Small intestine (tissue), 7 donors: ENCODE measurements around the gene RPS2. TPM values are rescaled to one million over a fixed set of nuclear protein-coding genes. Genes with fewer than 3 reads are reported as not detected.
"Not testable (repeated sequence)": the region's sequence is repeated elsewhere in the genome, so short reads cannot be mapped to it uniquely, and the experiment has no call there.

ENCODE experiments used
- DNase-seq, 2 donors: peaks; one replicate each; pipeline versions ENCODE4 v3.0.0 to v3.0.0-alpha.2; 2013
- FAIRE-seq: peaks from 2 replicates; lab custom pipeline; 2012; peaks lifted over from hg19 to GRCh38; lab: Jason Lieb, UNC
- H3K27ac ChIP-seq, 3 donors: one replicate each; pipeline ENCODE4 v1.5.1; 2013; ENCODE audit warnings: low read length in 2 of 3, mild to moderate bottlenecking in 2 of 3, control low read depth in 1 of 3, inconsistent platforms in 1 of 3, low read depth in 1 of 3, moderate library complexity in 1 of 3
- H3K27me3 ChIP-seq, 3 donors: one replicate each; pipeline ENCODE4 v1.6.1; 2013; ENCODE audit warnings: low read length in 3 of 3, inconsistent platforms in 1 of 3; ENCODE audit not compliant: control insufficient read depth in 3 of 3, insufficient read depth in 3 of 3
- H3K36me3 ChIP-seq, 3 donors: one replicate each; pipeline ENCODE4 v1.6.1; 2013; ENCODE audit warnings: low read length in 3 of 3, inconsistent platforms in 1 of 3, low read depth in 1 of 3, mild to moderate bottlenecking in 1 of 3, moderate library complexity in 1 of 3; ENCODE audit not compliant: control insufficient read depth in 3 of 3, insufficient read depth in 2 of 3
- H3K4me1 ChIP-seq, 3 donors: one replicate each; pipeline ENCODE4 v1.6.1; 2013; ENCODE audit warnings: low read length in 2 of 3, inconsistent platforms in 1 of 3, low read depth in 1 of 3, mild to moderate bottlenecking in 1 of 3, moderate library complexity in 1 of 3; ENCODE audit not compliant: control insufficient read depth in 3 of 3, insufficient read depth in 2 of 3
- H3K4me3 ChIP-seq, 3 donors: one replicate each; pipeline ENCODE4 v1.5.1; 2013; ENCODE audit warnings: low read length in 3 of 3, control low read depth in 1 of 3, inconsistent platforms in 1 of 3, low read depth in 1 of 3, mild to moderate bottlenecking in 1 of 3, moderate library complexity in 1 of 3
- H3K9me3 ChIP-seq, 2 donors: one replicate each; pipeline ENCODE4 v1.6.1; 2013; ENCODE audit warnings: low read depth in 1 of 2, low read length in 1 of 2; ENCODE audit not compliant: control insufficient read depth in 2 of 2, insufficient read depth in 1 of 2
- WGBS, 3 donors: extraction: QIAGEN DNeasy Blood & Tissue Kit; methylation state at CpG; one replicate each; pipeline ENCODE4 v1.1.7; 2013; 5-methylcytosine and 5-hydroxymethylcytosine counted together
- polyA plus RNA-seq, 4 donors: library from polyadenylated mRNA; stranded (reverse) in 3 of 4; unstranded in 1 of 4; fragments of 200-250 nt in 3 of 4; fragments of 120-200 nt in 1 of 4; gene quantifications; one replicate each; pipeline versions ENCODE4 v1.2.1 to v1.2.3, GENCODE V29; 2013
- donor health status: healthy with polysubstance abuse.
- donor health status: control.
- donor health status: control.
- donor health status: Bipolar disorder and iron deficiency.
- donor health status: healthy.

The RPS2 gene
- polyA plus RNA-seq, 4 donors = 1,075 to 4,112 (median 2,558) TPM

DNA sequence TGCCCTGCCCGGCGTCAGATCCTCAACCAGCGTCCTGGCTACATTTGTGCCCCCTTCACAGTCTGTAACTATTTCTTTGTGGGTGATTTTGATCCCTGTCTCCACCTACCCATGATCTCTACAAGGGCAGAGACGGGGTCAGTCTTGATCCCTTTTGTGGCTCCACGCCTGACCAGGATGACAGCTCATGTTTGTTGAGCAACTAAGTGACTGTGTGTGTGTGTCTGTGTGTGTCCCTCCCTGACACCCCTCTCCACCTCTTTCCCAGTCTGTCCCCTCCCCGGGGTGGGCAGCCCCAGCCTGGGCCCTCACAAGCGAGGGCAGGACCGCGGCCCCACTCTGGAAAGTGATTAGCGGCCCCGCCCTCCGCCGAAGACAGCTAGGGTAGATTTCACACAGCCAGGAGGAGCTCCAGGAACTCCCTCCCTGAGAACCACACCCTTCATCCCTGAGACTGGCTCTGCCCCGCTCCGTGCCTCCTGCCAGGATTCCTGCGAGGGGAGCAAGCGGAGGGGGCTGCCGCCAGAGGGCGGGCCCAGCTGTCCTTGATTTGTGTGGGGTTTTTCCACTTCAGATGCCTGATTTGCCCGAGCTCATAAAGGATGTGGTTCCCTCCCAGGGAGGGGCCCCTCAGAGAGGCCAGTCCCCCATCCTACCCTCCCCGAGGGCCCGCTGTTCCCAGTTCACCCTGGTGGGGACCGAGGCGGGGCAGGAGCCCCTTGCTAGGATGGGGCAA lies 41.2 kb downstream of the RPS2 start:
- no peak for FAIRE-seq
- H3K27me3 ChIP-seq = peaks cover 0 to 52% (median 22%) of the 10 kb centered on the region in 3 donors

DNA sequence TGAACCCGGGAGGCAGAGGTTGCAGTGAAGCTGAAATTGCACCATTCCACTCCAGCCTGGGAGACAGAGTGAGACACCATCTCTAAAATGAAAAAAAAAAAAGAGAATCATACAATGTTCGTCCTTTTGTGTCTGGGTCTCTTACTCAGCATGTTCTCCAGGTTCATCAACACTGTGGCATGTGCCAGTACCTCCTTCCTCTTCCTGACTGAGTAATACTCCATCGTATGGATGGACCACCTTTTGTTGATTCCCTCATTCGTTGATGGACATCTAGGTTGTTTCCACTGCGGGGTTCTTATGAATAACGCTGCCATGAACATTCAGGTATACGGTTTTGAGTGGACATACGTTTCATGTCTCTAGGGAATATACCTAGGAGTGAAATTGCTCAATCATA lies 42.3 kb downstream of the RPS2 start:
- Histone ChIP-seq H3K4me3 (no peak overlapping the region), H3K9me3 (peaks cover 0 to 3% of the 10 kb centered on the region in 2 donors), H3K27me3 (peaks cover 7 to 59% (median 26%) of the 10 kb centered on the region in 3 donors), H3K4me1 (peaks cover 0 to 14% (median 0%) of the 10 kb centered on the region in 3 donors), H3K36me3 (no peaks in the 10 kb centered on the region), H3K27ac (no peak overlapping the region)
- WGBS, 3 donors = 77 to 79% (median 79%) methylated on average over 8 of the region's 8 CpGs
- DNase-seq = no peak
- no peak for FAIRE-seq

More for the DNA sequence above, 41.2 kb downstream of the RPS2 start:
- H3K4me1 ChIP-seq = peaks cover 0 to 14% (median 0%) of the 10 kb centered on the region in 3 donors
- whole genome bisulfite sequencing, 3 donors = 12 to 14% (median 12%) methylated on average over 18 to 24 of the region's 24 CpGs
- H3K36me3 ChIP-seq = no peaks in the 10 kb centered on the region
- no peak overlapping the region for H3K4me3 ChIP-seq
- peak; percentile 61 to 72 for DNase-seq
- peaks cover 0 to 3% of the 10 kb centered on the region in 2 donors for H3K9me3 ChIP-seq
- H3K27ac ChIP-seq = no peak overlapping the region

DNA sequence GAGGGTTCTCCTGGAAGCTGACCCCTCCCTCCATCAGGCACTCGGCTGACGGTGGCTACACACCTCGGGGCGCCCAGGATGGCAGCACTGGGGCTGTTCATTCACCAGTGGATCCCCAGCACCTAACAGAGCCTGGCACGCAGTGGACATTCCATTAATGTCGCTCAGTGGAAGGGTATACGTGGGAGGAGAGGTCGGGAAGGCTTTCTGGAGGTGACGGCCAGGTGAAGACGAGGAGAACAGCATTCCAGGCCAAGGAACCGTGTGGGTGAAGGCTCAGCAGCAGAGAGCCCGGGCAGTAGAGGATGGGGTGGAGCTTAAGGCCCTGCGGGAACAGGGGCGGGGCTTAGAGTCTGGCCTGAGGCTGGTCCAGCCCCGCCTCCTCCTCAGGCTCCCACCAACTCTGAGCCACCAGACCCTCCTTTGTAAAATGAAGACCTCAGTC lies 43.9 kb downstream of the RPS2 start:
- peaks cover 0 to 3% of the 10 kb centered on the region in 2 donors for H3K9me3 ChIP-seq
- no peaks in the 10 kb centered on the region for H3K36me3 ChIP-seq
- H3K4me1 ChIP-seq = peaks cover 0 to 14% (median 0%) of the 10 kb centered on the region in 3 donors
- no peak overlapping the region for H3K4me3 ChIP-seq
- FAIRE-seq (no peak), DNase-seq (peak in 1 of 2 donors; percentile 52)
- H3K27ac ChIP-seq = no peak overlapping the region
- peaks cover 11 to 75% (median 37%) of the 10 kb centered on the region in 3 donors for H3K27me3 ChIP-seq
- 12 to 14% (median 13%) methylated on average over 15 of the region's 15 CpGs for WGBS, 3 donors

DNA sequence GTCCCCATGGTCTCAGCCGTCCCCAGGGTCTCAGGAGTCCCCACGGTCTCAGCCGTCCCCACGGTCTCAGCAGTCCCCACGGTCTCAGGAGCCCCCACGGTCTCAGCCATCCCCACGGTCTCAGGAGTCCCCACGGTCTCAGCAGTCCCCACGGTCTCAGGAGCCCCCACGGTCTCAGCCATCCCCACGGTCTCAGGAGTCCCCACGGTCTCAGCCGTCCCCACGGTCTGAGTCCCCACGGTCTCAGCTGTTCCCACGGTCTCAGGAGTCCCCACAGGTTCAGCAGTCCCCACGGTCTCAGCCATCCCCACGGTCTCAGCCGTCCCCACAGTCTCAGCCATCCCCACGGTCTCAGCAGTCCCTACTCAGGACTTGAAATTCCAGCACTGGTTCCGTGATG lies 44.5 kb downstream of the RPS2 start:
- H3K27ac ChIP-seq, DNase-seq, H3K36me3 ChIP-seq, FAIRE-seq, H3K4me3 ChIP-seq, H3K9me3 ChIP-seq: not testable (repeated sequence)
- Histone ChIP-seq H3K4me1 (peaks cover 0 to 14% (median 0%) of the 10 kb centered on the region in 3 donors), H3K27me3 (peaks cover 11 to 79% (median 37%) of the 10 kb centered on the region in 3 donors)
- 65 to 70% (median 67%) methylated on average over 20 to 21 of the region's 21 CpGs for whole genome bisulfite sequencing, 3 donors

DNA sequence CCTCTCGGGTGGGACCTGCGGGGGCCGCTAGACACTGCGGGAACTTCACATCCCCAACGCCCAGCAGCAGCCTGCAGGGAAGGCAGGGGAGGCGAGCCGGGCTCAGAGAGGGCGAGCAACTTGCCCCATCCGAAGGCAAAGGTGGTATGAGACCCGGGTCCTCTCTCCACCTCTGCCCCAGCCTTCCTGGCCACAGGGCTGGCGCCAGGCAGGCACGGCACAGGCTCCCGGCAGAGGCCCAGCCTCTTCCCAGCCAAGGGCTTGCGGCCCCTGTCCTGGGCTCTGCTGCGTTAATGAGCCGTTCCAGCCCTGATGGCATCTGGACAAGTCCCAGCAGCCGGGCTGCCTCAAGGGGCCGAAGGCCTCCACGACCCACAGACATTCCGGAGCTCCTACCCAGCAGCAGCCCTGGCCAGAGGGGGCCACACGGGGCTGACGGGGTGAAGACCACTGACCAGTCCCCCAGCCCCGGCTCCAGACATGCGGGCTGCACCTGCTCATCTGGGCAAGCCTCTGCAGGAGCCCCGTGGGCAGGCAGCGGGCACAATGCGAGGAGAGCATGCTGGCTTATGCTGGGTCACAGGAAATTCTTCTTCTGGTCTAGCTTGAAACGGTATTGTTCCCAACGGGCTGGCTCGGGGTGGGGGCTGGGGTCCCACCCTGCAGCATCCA lies 45.2 kb downstream of the RPS2 start:
- DNase-seq (no peak), FAIRE-seq (no peak)
- WGBS, 3 donors = 20 to 34% (median 26%) methylated on average over 22 to 30 of the region's 30 CpGs
- H3K9me3 ChIP-seq = peaks cover 0 to 3% of the 10 kb centered on the region in 2 donors
- no peak overlapping the region for H3K4me3 ChIP-seq
- H3K27ac ChIP-seq = no peak overlapping the region
- no peaks in the 10 kb centered on the region for H3K36me3 ChIP-seq
- H3K4me1 ChIP-seq = peaks cover 0 to 15% (median 0%) of the 10 kb centered on the region in 3 donors
- peaks cover 11 to 85% (median 37%) of the 10 kb centered on the region in 3 donors for H3K27me3 ChIP-seq

DNA sequence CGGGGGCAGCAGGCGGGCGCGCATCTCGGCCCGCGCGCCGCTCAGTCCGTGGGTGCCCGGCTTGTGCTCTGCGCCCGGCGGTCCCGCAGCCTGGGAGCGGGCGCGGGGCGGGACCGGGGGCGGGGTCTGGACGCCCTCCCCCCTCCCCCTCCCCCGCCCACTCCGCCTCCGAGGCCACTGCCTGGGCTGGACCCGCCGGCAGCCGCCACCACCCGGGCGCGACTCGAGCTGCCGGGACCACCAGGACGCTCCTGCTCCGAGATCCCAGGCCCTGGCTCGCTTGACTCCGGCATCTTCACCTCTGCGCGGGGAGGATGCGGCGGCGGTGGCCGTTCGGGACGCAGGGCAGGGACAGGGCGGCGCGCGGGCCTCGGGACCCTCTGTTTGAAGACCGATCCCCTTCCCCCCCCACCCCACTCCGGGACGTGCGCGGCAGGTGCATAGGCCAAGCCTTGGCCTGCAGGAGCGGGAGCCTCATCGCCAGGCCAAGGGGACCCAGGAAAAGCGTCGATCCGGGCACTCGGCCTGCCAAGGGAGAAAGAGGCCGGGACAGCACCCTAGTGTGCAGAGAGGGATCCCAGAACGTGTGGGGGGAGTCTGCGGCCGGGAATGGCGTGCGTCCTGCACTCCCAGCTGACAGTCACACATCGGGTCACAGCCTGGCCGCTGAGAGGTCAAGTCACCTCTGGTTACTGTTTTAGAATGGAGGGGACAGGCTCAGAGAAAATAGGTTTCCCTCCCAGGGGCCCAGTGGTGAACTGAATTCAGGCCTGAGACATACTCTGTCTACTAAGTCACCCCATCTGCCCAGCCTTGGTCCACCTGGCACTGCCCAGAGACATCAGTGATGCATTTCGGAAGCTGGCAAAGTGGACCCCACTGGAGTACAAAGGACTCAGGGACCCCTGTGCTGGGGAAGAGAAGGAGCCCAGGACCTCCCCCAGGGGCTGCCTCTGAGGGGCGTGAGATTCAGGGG lies 46.0 kb downstream of the RPS2 start, which contains the start of gene HS3ST6:
Gene HS3ST6 (minus strand): TSS at position 65 of the 976 bp plus-strand sequence. CDS start 92 bp downstream, outside the sequence.
- peaks cover 11 to 85% (median 35%) of the 10 kb centered on the region in 3 donors for H3K27me3 ChIP-seq
- FAIRE-seq = no peak
- peaks cover 0 to 3% of the 10 kb centered on the region in 2 donors for H3K9me3 ChIP-seq
- WGBS, 3 donors = 4 to 9% (median 5%) methylated on average over 35 to 71 of the region's 71 CpGs
- H3K4me3 ChIP-seq = no peak within 1 kb of the TSS
- H3K27ac ChIP-seq = no peak within 1 kb of the TSS
- H3K4me1 ChIP-seq = peaks cover 0 to 19% (median 2%) of the 10 kb centered on the region in 3 donors
- H3K36me3 ChIP-seq = no peaks in the 10 kb centered on the region
- no peak for DNase-seq

DNA sequence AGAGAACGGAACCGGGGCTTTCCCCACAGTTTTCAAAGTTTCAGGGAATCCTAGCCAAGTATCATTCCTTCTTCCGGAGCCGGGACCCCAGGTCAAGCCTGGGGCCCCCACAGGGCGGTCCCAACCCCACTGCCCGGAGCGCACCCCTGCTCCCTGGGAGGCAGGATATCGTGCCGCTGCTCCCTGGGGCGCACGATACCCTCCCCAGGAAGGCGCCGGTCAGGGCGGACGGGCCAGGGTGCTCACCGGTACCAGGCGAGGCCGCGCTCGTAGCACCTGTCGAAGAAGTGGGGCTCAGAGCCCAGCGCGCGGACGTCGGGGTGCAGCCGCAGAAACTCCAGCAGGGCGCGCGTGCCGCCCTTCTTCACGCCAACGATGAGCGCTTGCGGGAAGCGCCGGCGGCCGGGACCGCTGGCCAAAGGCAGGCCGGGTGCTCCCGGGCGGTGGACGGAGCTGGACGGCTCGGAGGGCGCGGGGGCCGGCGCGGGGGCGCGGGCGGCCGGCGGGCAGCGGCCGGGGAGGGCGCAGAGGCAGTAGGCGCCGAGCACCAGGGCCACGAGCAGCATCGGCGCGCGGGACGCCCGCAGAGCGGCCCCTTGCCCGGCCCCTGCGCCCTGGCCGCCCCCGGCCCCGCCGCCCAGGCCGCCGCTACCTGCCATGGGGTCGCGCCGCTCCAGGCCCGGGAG lies 46.8 kb downstream of the RPS2 start:
- FAIRE-seq (no peak), DNase-seq (peak in 1 of 2 donors; percentile 31)
- 1 to 5% (median 3%) methylated on average over 25 to 81 of the region's 81 CpGs for WGBS, 3 donors
- no peak overlapping the region for H3K27ac ChIP-seq
- H3K9me3 ChIP-seq = peaks cover 0 to 3% of the 10 kb centered on the region in 2 donors
- H3K36me3 ChIP-seq = no peaks in the 10 kb centered on the region
- H3K4me1 ChIP-seq = peaks cover 1 to 18% (median 3%) of the 10 kb centered on the region in 3 donors
- no peak overlapping the region for H3K4me3 ChIP-seq
- peaks cover 11 to 77% (median 31%) of the 10 kb centered on the region in 3 donors for H3K27me3 ChIP-seq
